HG03469 (cell line): ENCODE data around the gene BRWD1.
A peak's percentile ranks its signal among the peaks of the same experiment; 100 is the strongest.

ENCODE experiments used
- ATAC-seq: cut with Tn5 transposase; IDR thresholded peaks from one replicate; pipeline ENCODE4 v1.9.1; 2021; ENCODE audit warnings: mild to moderate bottlenecking, moderate library complexity, moderate number of reproducible peaks; ENCODE audit not compliant: unreplicated experiment

Gene BRWD1

DNA sequence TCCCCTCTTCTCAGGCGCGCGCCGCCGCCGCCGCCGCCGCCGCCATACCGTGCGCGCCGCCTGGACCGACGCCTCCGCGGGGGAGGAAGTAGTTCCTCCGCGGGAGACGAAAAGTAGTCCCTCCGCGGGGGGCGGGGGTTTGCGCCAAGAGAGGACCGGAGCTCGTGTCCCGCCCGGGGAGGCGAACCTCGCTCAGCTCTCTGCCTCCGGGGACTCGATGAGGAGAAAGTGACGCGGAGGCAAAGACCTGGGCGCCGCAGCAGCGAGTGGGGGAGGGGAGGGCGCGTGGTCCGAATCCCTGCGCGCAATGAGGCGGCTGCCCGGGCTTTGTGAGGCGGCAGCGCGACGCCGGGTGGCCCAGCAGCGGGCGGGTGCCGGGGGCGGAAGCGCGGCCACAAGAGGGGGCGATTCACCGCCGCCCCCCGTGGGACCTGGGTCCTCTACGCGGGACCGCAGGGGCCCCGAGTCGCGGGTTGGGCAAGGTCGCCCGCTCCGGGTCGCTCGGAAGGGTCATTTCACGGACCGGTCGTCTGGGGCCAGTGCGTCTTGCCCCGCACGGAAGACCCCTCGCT lies at the start of gene BRWD1:
BRWD1 (minus strand) TSS at position 62 of the 572 bp plus-strand sequence. CDS start 141 bp downstream, outside the sequence.
- no peak for ATAC-seq

DNA sequence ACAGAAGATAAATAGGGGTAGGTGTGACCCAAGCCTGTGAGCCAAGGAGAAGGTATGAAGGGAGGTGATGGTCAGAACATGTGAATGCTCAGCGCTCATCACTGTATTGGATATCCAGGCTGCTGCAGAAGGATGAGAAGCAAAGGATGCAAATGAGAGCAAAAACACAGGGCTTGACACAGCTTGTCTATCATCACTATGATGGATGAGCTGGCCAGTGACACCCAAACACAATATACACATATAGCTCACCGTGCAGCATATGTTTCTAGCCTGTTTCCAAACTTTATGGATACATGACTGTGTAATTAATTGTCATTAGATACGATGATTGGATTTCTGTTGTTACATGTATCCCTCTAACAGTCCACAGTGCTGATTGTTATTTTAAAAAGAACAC lies 49.3 kb upstream of the BRWD1 start:
- no peak for ATAC-seq

DNA sequence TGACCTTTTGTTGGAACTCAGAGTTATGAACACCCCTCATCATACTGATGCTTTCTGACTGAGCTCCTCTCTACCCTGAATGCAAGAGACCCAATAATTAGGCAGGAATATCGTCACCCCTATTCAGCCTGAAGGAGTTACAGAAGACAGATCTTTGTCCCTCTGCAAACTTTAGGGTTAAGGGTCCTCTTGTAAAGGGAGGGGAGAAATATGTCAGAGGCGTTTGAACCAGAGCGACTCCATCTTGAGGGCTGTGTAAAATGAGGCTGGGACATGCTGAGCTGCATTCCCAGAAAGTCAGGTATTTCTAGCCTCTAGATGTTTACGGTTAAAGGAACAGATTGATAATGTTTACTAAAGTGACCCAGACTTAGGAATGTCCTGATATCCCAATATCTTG lies 46.0 kb upstream of the BRWD1 start:
- no peak for ATAC-seq

DNA sequence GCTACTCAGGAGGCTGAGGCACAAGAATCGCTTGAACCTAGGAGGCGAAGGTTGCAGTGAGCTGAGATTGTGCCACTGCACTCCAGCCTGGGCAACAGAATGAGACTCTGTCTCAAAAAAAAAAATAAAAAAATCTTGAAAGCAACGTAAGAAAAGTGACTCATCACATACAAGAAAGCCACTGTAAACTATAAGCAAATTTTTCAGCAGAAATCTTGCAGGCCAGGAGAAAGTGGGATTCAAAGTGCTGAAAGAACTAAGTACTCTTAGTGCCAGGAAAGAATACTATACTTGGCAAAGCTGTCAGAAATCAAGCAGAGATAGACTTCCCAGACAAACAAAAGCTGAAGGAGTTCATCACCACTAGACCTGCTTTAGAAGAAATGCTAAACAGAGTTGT lies 39.9 kb upstream of the BRWD1 start:
- ATAC-seq = no peak

DNA sequence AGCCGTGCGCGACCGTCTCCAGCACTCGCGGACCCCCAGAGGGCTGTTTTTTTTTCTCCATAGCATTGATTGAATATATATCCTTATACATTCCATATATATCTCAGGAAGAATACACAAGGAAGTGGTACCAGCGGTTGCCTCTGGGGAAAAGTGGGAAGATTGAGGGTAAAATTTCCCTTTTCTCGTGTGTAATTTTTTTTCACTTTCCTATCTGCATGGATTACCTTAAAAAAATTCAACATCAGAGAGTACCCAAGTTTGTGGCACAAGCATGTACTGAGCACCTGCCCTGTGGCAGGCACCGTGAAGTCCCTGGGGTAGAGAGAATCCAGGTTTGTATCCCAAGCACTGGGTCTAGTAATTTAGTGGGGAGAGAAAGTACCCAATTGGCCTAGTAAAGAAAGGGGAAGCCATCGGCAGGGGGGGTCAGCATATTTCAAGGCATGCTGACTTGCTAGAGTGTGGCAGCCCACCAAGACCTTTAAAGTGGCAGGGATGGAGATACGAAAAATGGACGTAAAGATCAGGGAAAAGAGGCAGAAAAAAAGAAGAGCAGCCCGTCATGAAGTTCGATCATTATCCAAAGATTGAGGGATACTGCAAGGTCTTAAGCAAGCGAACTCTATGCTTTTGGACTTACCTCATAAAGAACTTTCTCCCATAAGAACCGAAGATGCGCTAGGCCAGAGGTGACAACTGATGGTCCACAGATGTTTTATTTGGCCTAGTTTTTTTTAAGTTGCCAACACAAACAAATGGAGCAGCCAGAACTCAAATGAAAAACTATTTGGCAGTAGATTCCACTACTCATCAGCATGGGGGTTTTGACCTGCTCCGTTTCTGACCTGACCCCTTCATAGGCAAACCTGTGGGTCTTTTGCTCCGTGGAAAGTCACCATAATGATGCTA lies 36.9 kb upstream of the BRWD1 start:
- no peak for ATAC-seq

DNA sequence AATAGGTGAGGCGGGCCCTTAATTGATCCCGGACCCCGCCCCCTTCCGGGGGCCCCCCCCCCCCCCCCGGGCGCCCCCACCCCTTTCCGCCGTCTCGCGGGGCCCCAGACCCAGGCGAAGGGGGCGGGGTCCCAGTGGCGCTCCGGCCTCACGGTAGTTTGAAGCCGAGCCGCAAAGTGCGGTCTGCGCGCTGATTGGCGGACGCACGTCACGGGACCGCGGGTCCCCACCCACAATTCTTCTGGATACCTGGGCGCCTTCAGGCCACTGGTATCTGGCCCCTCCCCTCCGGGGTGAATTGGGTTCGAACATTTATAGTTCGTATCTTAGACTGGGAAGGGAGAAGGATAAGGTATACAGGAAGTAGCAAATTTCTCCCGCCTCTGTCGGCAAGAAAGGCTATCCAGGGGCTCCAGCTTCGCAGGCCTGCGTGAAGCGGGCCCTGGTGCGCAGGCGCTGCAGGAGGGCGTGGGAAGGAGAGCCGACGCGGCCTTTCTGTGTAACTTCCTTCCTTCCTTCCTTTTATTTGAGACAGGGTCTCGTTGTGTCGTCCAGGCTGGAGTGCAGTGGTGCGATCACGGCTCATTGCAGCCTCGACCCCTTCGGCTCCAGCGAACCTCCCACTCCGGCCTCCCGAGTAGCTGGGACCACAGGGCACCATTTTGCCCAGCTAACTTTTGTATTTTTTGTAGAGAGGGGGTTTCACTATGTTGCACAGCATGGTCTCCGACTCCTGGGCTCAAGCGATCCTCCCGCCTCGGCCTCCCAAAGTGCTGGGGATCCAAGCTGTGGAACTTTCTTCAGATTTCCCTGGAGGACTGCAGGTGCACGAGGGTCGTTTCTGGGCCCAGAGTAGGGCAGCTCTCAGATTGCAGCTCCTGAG lies 36.0 kb upstream of the BRWD1 start:
- peak; percentile 86 for ATAC-seq

DNA sequence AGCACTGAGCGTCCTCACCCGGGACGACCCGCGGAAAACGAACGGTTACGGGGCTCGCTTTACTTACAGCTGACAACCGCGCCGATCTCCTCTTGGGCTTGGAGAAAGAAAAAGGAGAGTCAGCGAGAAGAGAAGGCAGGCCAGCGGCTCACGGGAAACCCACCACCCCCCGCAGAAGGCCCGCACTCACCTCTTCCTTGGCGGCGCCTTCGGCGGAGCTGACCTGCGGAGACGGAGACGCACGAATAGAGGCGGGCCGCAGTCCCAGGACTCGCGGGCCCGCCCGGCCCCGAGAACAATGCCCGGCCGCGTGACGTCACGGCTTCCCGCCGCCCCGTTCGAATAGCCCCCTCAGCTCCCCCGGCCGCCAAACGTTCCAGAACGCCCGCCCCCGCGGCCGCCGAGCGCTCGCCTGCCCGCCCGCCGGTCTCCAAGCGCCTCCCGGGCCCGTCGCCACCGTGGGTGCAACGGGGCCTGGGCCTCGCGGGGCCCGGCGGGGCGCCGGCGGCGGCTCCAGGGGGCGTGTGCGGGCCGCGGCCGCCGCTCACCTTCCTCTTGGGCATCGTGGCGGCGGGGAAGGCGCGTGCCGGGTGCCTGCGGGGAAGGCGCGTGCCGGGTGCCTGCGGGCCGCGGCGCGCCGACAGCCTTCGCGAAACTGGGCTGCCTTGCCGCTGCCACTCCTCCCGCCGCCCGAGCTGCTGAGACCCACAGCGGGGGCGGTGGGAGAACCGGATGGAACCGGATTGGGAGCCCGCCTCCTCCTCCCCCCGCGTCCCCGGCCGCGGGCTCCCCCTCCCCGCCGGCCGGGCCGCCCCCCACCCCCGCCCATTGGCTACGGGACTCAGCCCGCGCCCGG lies 35.2 kb upstream of the BRWD1 start, which contains the start of gene HMGN1:
HMGN1 (minus strand) TSS at position 734 of the 856 bp plus-strand sequence; CDS start at position 563, 171 bp downstream.
- ATAC-seq = peak; percentile 31

DNA sequence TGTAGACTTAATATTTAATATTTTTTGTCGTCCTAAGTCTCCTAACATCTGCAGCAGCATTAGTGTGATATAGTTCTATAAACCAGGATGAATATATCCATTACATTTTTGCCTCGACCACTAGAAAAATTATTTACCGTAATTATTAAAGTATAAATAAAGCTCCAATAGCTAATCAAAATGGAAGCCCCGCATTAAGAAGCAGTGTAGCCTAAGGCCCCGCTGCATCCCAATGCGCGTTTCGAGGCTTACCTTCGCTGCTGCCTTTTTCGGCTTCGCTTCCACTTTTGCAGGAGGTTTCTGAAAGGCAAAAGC lies 34.6 kb upstream of the BRWD1 start:
- no peak for ATAC-seq

DNA sequence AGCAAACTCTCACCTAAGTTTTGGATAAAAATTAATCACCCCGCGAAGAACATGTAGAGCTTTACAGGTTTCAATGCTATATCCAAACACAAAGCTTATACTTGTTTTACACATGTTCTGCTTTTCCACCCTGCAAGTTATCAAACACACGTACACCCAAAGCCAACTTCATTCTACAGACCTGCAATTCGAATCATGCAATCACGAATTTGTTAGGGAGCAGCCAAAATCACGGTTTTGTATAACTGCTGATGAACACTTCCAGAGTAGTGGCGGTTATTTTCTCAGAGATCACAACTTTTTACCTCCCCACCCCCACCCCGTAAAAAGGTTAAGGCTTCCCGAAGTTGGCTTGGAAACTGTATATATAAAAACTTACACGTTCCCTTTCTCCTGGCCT lies 34.1 kb upstream of the BRWD1 start:
- no peak for ATAC-seq

DNA sequence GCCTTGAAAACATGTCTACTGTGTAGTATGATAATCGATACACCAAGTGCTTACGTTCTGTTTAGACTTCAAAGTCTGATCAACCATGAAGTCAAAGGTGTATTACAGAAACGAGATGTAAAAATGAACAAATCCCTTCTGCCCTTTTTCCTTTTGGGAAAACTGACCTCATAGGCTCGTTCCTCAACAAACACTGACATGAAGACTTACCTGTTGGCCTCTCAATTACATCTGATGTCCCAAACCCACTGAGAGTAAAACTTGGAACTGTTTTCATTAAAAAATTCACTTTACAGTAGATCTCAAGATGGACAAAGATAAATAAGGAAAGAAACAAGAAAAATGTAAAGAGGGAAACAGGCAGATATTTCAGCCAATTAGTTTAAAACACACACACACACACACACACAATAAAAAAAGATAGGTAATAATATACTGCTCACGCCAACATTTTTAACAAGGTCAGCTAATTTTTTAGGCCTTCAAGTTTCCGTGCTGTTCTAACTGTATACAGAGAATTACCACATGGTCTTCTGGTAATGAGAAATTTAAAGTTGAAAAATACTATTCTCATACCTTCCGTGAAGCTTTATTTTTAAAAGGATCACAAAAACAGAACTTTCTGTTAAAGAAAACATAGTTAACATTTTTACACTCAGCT lies 33.4 kb upstream of the BRWD1 start:
- ATAC-seq = no peak

DNA sequence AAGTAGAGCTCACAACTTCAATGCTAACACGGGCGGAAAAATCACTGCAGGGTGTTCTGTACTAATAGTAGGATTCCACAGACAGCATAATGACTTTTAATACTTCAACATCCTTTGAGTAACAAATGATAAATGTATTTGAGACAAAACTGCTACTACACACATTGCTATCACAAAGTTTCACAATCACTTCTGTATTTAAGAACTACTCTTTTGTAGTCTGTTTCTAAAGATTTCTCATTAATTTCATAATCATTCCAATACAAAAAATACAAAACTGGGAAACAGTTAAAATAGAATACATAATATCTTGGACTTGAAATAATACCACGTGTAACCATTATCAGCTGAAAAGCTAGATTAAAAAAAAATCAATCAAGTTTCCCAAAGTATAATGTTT lies 32.8 kb upstream of the BRWD1 start:
- ATAC-seq = no peak

DNA sequence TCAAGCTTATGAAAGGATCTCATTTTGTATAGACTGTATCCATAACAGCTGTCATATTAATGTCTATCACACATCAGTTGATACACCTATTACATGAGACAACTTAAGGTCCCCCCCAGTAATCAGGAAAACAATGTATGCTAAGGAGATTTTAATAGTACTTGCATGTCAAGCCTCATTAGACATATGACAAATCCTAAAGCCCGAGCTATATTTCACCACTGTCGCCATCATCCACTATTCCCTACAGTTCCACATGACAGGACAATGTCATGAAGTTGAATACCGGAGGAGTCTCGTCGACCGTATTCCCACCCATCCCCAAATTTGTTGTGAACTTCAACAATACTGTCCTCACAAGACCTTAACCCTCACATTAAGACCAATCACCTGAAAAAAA lies 32.0 kb upstream of the BRWD1 start:
- no peak for ATAC-seq

DNA sequence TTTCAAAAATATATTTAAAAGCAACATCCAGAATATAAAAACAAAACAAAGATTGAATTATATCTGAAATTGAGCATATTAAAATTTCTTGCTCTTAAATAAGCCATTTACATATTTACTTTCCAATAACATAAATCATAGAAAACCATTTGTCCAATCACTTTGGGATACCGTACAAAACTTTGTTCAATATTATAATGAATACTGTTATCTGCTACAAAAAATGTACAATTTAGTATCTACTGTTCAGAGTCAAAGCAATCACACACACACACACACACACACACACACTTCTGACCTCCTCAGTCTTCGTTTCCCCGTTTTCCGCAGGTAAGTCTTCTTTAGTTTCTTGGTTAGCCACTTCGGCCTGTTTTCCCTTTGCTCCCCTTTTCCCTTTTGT lies 31.4 kb upstream of the BRWD1 start:
- ATAC-seq = no peak

DNA sequence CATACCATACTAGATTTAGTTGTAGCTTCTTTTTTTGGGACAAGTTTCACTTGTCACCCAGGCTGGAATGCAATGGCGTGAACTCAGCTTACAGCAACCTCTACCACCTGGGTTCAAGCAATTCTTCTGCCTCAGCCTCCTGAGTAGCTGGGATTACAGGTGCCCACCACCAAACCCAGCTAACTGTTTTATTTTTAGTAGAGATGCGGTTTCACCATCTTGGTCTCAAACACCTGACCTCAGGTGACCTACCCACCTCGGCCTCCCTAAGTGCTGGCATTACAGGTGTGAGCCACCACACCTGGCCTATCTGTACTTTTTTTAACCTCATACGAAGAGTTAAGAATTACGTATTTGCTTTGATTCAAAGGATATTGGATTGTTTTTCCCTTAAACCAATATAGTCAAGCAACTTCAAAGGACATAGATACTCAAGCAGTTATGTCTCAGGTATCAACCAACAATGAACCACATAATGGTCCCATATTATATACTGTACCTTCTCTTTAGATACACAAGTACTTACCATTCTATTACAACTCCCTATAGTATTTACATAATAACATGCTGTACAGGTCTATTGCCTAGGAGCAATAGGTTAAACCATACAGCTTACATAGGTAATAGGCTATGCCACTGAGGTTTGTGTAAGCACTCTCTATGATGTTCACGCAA lies 28.0 kb upstream of the BRWD1 start:
- no peak for ATAC-seq

DNA sequence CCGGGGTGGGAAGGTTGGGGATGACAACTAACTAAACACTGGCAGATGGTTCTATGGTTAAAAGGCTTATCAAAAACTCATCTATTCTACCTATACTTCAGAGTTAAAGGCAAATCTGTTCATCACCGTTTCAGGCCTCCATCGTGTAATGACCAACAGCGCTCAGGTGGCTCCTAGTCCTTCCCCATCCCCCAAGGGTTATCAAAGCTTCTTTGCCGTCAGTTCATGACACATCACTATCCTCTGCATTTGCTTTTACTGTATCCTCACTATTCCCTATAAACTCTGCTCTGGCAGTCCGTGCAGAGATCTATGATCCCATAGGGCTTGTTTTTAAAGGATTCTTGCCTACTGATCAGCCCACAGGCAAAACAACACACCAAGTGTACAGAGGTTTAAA lies 27.3 kb upstream of the BRWD1 start:
- no peak for ATAC-seq

DNA sequence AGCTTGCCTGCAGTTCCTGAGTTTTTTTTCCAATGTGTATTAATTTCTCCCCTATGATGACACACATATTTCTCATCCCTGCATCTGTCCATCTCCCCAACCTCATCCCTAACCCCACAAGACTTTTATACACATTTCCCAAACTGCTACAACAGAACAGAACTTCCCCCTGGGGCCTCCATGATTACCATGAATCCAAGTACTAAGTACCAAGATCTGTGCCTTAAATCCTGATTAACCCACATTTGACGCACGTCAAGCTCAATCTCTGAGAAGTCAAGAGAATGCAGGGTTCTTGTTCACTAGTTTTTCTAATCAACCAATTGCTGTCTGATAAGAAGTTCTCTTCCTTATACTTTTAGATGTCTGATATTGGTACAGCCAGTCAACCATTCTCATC lies 25.8 kb upstream of the BRWD1 start:
- no peak for ATAC-seq

DNA sequence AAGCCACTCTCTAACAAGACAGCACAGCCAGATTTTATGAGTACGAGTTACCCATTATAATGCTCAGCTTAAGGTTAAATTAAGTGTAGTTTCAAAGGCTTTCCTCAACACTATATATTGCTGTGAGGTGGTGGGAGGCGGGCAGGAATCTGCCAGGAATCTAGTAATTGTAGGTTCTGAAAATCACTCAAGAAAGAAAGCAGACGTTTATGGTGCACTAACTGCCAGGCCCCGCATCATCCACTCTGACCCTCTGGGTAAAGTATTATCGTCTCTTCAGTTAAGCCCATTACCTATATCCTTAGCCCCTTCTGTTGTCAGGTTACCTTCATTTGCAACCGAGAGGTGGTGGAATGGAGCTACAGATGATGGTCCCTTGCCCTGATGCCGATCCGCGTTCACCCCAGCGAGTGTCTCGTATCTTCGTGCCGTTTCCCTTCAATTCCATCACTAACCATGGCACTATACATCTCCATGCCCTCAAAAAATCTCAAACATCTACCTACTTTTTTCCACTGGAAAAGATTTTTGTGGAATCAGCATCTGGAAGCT lies 23.1 kb upstream of the BRWD1 start:
- ATAC-seq = no peak

DNA sequence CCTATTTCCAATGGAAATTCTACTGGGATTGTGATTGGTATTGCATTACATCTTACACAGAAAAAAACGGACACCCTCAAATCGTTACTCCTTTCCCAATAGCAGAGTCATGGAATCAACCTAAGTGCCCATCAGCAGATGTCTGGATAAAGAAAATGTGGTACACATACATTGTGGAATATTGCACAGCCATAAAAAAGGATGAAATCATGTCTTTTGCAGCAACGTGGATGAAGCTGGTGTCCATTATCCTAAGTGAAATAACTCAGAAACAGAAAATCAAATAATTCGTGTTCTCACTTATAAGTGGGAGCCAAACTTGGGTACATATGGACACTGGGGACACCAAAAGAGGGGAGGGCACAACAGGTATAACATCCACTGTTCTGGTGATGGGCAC lies 21.2 kb upstream of the BRWD1 start:
- ATAC-seq = no peak

DNA sequence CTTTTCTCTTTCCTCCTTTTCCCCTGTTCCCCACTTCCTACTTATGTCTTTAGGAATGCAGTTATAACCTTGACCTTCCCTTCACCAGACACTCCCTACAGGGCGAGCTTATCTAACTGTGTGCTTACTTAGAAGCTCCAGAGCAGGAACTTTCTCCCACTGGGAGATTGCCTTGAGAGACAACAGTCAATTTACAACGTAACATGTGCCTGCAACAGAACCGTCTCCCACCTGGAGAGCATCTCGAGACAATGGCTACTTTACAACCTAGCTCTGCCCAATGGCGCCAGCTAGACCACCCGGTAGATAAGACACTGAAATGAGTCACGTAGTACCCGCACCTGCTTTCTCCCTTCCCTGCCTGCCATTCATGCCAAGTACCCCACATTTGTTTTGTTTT lies 18.7 kb upstream of the BRWD1 start:
- no peak for ATAC-seq
